ENCODE results near the gene FMNL2.

Gene FMNL2

GRCh38 chr2:152555048-152555447, 220.1 kb downstream of the FMNL2 start:
- no peak for DNase-seq (ENCODE audit: low spot score)
- Histone ChIP-seq H2AK5ac (ENCODE audit: low read depth, low read length) (no peak overlapping the region), H2AFZ (ENCODE audit: low read length) (no peak overlapping the region), H4K91ac (ENCODE audit: low read depth, low read length, poor library complexity) (no peak overlapping the region), H3K9me3 (replicated peaks in 1 of 2; ENCODE audit: control insufficient read depth in 2 of 2, insufficient read depth in 1 of 2, low read depth in 1 of 2, low read length in 2 of 2) (no peaks in the 10 kb centered on the region), H3K79me1 (ENCODE audit: low read depth, low read length) (no peaks in the 10 kb centered on the region), H3K4me3 (ENCODE audit: low read length in 2 of 2) (no peak overlapping the region), H4K8ac (ENCODE audit: low read depth, low read length) (no peak overlapping the region), H2BK15ac (ENCODE audit: low read length) (no peak overlapping the region), H2BK12ac (ENCODE audit: low read length) (no peak overlapping the region), H3K4ac (ENCODE audit: low read length) (no peak overlapping the region), H3K18ac (ENCODE audit: low read length) (no peak overlapping the region), H3K4me1 (ENCODE audit: control insufficient read depth in 2 of 2, insufficient read depth in 1 of 2, low read depth in 1 of 2, low read length in 2 of 2) (no peaks in the 10 kb centered on the region), H3K27ac (replicated peaks; ENCODE audit: low read length) (no peak overlapping the region), H2BK120ac (ENCODE audit: low read depth, low read length) (no peak overlapping the region), H3K27me3 (ENCODE audit: control insufficient read depth in 3 of 3, insufficient read depth in 3 of 3, low read depth in 1 of 3, low read length in 3 of 3) (no peaks in the 10 kb centered on the region), H3K4me2 (ENCODE audit: insufficient read depth, low read length, poor library complexity, severe bottlenecking) (no peak overlapping the region), H2BK5ac (ENCODE audit: low read length) (no peak overlapping the region), H3K23ac (ENCODE audit: low read depth, low read length, poor library complexity) (no peak overlapping the region), H3K14ac (ENCODE audit: low read length) (no peak overlapping the region), H3K36me3 (replicated peaks in 1 of 2; ENCODE audit: control insufficient read depth in 2 of 2, insufficient read depth in 2 of 2, low read length in 2 of 2) (peaks cover 2 to 56% of the 10 kb centered on the region in 2 donors), H3K9ac (ENCODE audit: low read depth, low read length, poor library complexity) (no peak overlapping the region)
- no CpG with 5 or more reads among the region's 2 CpGs for WGBS, 2 donors (ENCODE audit: extremely low coverage in 2 of 2, insufficient read length in 2 of 2, insufficient replicate concordance in 1 of 2)

- WGBS, 2 donors (ENCODE audit: extremely low coverage in 2 of 2, insufficient read length in 2 of 2, insufficient replicate concordance in 1 of 2), result no CpG with 5 or more reads among the region's 5 CpGs
- Histone ChIP-seq H2BK5ac (ENCODE audit: low read length) (no peak overlapping the region), H3K4me2 (ENCODE audit: insufficient read depth, low read length, poor library complexity, severe bottlenecking) (no peak overlapping the region), H3K27me3 (ENCODE audit: control insufficient read depth in 3 of 3, insufficient read depth in 3 of 3, low read depth in 1 of 3, low read length in 3 of 3) (no peaks in the 10 kb centered on the region), H4K8ac (ENCODE audit: low read depth, low read length) (no peak overlapping the region), H3K4ac (ENCODE audit: low read length) (no peak overlapping the region), H3K14ac (ENCODE audit: low read length) (no peak overlapping the region), H2BK120ac (ENCODE audit: low read depth, low read length) (no peak overlapping the region), H3K79me1 (ENCODE audit: low read depth, low read length) (no peaks in the 10 kb centered on the region), H2BK15ac (ENCODE audit: low read length) (no peak overlapping the region), H2AK5ac (ENCODE audit: low read depth, low read length) (no peak overlapping the region), H2AFZ (ENCODE audit: low read length) (no peak overlapping the region), H2BK12ac (ENCODE audit: low read length) (no peak overlapping the region), H3K23ac (ENCODE audit: low read depth, low read length, poor library complexity) (no peak overlapping the region), H4K91ac (ENCODE audit: low read depth, low read length, poor library complexity) (no peak overlapping the region), H3K18ac (ENCODE audit: low read length) (no peak overlapping the region), H3K4me3 (ENCODE audit: low read length in 2 of 2) (no peak overlapping the region), H3K36me3 (replicated peaks in 1 of 2; ENCODE audit: control insufficient read depth in 2 of 2, insufficient read depth in 2 of 2, low read length in 2 of 2) (peaks cover 6 to 57% of the 10 kb centered on the region in 2 donors), H3K27ac (replicated peaks; ENCODE audit: low read length) (no peak overlapping the region), H3K9ac (ENCODE audit: low read depth, low read length, poor library complexity) (no peak overlapping the region), H3K9me3 (replicated peaks in 1 of 2; ENCODE audit: control insufficient read depth in 2 of 2, insufficient read depth in 1 of 2, low read depth in 1 of 2, low read length in 2 of 2) (no peaks in the 10 kb centered on the region), H3K4me1 (ENCODE audit: control insufficient read depth in 2 of 2, insufficient read depth in 1 of 2, low read depth in 1 of 2, low read length in 2 of 2) (no peaks in the 10 kb centered on the region)
- no peak for DNase-seq (ENCODE audit: low spot score)
Measured at GRCh38 chr2:152556506-152556905, 221.5 kb downstream of the FMNL2 start.

DNA sequence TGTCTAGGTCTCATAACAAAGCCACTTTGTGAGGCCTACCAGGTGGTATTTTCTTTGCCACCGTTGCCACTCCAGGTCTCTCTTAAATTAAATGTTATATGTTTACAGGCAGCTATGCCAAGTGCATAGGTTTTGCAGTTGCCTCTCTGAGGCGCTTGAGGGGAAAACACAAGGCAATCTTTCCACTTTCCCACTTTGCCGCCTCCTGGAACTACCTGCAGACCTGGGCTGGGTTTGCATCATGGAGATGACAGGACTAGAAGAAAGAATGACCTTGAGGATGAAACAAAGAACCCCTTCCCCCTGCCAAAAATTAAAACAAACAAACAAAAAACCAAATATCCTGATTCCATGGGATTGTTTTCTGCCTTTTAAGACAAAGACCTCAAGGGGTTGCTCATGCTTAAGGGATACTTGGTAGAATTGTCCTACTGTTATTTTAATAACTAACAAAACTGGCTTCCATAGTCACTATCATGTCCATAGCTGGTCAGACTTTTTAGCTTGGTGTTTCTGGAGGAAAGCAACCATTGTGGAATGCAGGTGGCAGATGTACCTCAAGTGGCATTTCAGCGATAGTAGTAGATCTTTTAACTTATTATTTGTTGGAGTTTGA, 222.4 kb downstream of the FMNL2 start:
- H3K4me1 ChIP-seq (ENCODE audit: control insufficient read depth in 2 of 2, insufficient read depth in 1 of 2, low read depth in 1 of 2, low read length in 2 of 2), result no peaks in the 10 kb centered on the region
- WGBS, 2 donors (ENCODE audit: extremely low coverage in 2 of 2, insufficient read length in 2 of 2, insufficient replicate concordance in 1 of 2), result no CpG with 5 or more reads among the region's 4 CpGs
- H3K23ac ChIP-seq (ENCODE audit: low read depth, low read length, poor library complexity), result no peak overlapping the region
- H2BK120ac ChIP-seq (ENCODE audit: low read depth, low read length), result no peak overlapping the region
- no peak overlapping the region for H3K27ac ChIP-seq (replicated peaks; ENCODE audit: low read length)
- no peak overlapping the region for H3K4ac ChIP-seq (ENCODE audit: low read length)
- no peak overlapping the region for H3K4me2 ChIP-seq (ENCODE audit: insufficient read depth, low read length, poor library complexity, severe bottlenecking)
- no peak overlapping the region for H3K18ac ChIP-seq (ENCODE audit: low read length)
- no peak overlapping the region for H2AFZ ChIP-seq (ENCODE audit: low read length)
- H3K36me3 ChIP-seq (replicated peaks in 1 of 2; ENCODE audit: control insufficient read depth in 2 of 2, insufficient read depth in 2 of 2, low read length in 2 of 2), result peaks cover 6 to 62% of the 10 kb centered on the region in 2 donors
- H4K8ac ChIP-seq (ENCODE audit: low read depth, low read length), result no peak overlapping the region
- no peaks in the 10 kb centered on the region for H3K9me3 ChIP-seq (replicated peaks in 1 of 2; ENCODE audit: control insufficient read depth in 2 of 2, insufficient read depth in 1 of 2, low read depth in 1 of 2, low read length in 2 of 2)
- no peak overlapping the region for H4K91ac ChIP-seq (ENCODE audit: low read depth, low read length, poor library complexity)
- no peak overlapping the region for H2BK5ac ChIP-seq (ENCODE audit: low read length)
- DNase-seq (ENCODE audit: low spot score), result no peak
- H3K27me3 ChIP-seq (ENCODE audit: control insufficient read depth in 3 of 3, insufficient read depth in 3 of 3, low read depth in 1 of 3, low read length in 3 of 3), result no peaks in the 10 kb centered on the region
- H3K9ac ChIP-seq (ENCODE audit: low read depth, low read length, poor library complexity), result no peak overlapping the region
- H2AK5ac ChIP-seq (ENCODE audit: low read depth, low read length), result no peak overlapping the region
- no peak overlapping the region for H2BK15ac ChIP-seq (ENCODE audit: low read length)
- H2BK12ac ChIP-seq (ENCODE audit: low read length), result no peak overlapping the region
- no peak overlapping the region for H3K4me3 ChIP-seq (ENCODE audit: low read length in 2 of 2)
- no peaks in the 10 kb centered on the region for H3K79me1 ChIP-seq (ENCODE audit: low read depth, low read length)
- H3K14ac ChIP-seq (ENCODE audit: low read length), result no peak overlapping the region

DNA sequence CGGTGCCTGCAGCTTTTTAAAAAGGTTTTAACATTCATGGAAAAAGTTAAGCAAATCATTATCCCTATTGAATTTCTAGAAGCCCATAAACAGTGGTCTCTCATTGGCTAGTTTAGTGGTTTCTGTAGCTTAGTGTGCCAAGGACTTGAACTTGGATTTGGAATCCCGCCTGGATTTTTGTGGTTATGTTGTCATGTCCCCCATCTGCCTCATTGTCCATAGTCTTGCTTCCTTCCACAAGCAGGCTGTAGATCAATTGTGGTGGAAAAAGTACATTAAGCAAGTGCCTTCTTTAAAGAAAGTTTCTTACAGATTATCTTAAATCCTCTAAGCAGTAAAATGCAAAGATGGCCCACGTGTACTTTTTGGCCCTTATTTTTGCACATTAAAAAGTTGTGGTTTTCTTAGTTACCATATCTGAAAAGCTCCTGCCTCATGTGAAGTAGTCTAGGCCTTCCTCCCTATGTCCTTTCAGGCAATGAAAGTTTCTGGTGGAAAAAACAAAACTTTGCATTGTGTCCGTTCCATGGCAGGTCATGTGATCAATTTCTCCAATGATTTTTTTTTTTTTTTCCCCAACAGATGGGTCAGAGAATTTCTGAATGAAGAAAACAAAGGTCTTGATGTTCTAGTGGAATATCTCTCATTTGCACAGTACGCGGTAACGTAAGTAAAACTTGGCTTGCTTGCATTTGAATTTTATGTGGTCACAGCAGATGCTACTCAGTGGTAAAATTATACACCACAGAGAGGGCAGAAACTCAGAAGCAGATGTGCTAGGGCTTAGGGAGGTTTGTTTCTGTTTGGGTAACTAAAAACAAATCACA, 223.4 kb downstream of the FMNL2 start:
- no peak overlapping the region for H4K8ac ChIP-seq (ENCODE audit: low read depth, low read length)
- no peak overlapping the region for H3K27ac ChIP-seq (replicated peaks; ENCODE audit: low read length)
- H2BK120ac ChIP-seq (ENCODE audit: low read depth, low read length), result no peak overlapping the region
- no peaks in the 10 kb centered on the region for H3K4me1 ChIP-seq (ENCODE audit: control insufficient read depth in 2 of 2, insufficient read depth in 1 of 2, low read depth in 1 of 2, low read length in 2 of 2)
- no peaks in the 10 kb centered on the region for H3K79me1 ChIP-seq (ENCODE audit: low read depth, low read length)
- H2AFZ ChIP-seq (ENCODE audit: low read length), result no peak overlapping the region
- H3K4me2 ChIP-seq (ENCODE audit: insufficient read depth, low read length, poor library complexity, severe bottlenecking), result no peak overlapping the region
- H3K4me3 ChIP-seq (ENCODE audit: low read length in 2 of 2), result no peak overlapping the region
- no peaks in the 10 kb centered on the region for H3K27me3 ChIP-seq (ENCODE audit: control insufficient read depth in 3 of 3, insufficient read depth in 3 of 3, low read depth in 1 of 3, low read length in 3 of 3)
- no peak overlapping the region for H2BK5ac ChIP-seq (ENCODE audit: low read length)
- H2AK5ac ChIP-seq (ENCODE audit: low read depth, low read length), result no peak overlapping the region
- H3K9me3 ChIP-seq (replicated peaks in 1 of 2; ENCODE audit: control insufficient read depth in 2 of 2, insufficient read depth in 1 of 2, low read depth in 1 of 2, low read length in 2 of 2), result no peaks in the 10 kb centered on the region
- H4K91ac ChIP-seq (ENCODE audit: low read depth, low read length, poor library complexity), result no peak overlapping the region
- H3K14ac ChIP-seq (ENCODE audit: low read length), result no peak overlapping the region
- no peak overlapping the region for H2BK12ac ChIP-seq (ENCODE audit: low read length)
- no peak overlapping the region for H3K4ac ChIP-seq (ENCODE audit: low read length)
- no peak overlapping the region for H3K23ac ChIP-seq (ENCODE audit: low read depth, low read length, poor library complexity)
- peaks cover 6 to 72% of the 10 kb centered on the region in 2 donors for H3K36me3 ChIP-seq (replicated peaks in 1 of 2; ENCODE audit: control insufficient read depth in 2 of 2, insufficient read depth in 2 of 2, low read length in 2 of 2)
- H3K9ac ChIP-seq (ENCODE audit: low read depth, low read length, poor library complexity), result no peak overlapping the region
- no peak overlapping the region for H3K18ac ChIP-seq (ENCODE audit: low read length)
- no peak overlapping the region for H2BK15ac ChIP-seq (ENCODE audit: low read length)
- DNase-seq (ENCODE audit: low spot score), result no peak
- no CpG with 5 or more reads among the region's 7 CpGs for WGBS, 2 donors (ENCODE audit: extremely low coverage in 2 of 2, insufficient read length in 2 of 2, insufficient replicate concordance in 1 of 2)
